GM12891 (cell line): ENCODE measurements around the gene E2F7.

Source experiments
- PAX5 ChIP-seq: IDR thresholded peaks from 2 replicates; pipeline ENCODE4 v1.6.1; 2011; ENCODE audit warnings: low read length, moderate library complexity, mild to moderate bottlenecking; ENCODE audit not compliant: insufficient read depth, severe bottlenecking
- POLR2A ChIP-seq: IDR thresholded peaks from 2 replicates; pipeline ENCODE4 v1.6.1; 2011; ENCODE audit warnings: low read depth, low read length, control low read depth
- POLR2AphosphoS5 ChIP-seq: IDR thresholded peaks from 2 replicates; pipeline ENCODE4 v1.6.1; 2011; ENCODE audit warnings: low read depth, low read length, control low read depth
- TAF1 ChIP-seq: IDR thresholded peaks from 2 replicates; pipeline ENCODE4 v1.6.1; 2011; ENCODE audit warnings: low read depth, low read length, control low read depth

GRCh38 chr12:77087427-77087826, 22.1 kb upstream of the E2F7 start:
- TF ChIP-seq POLR2AphosphoS5 (no peak), POLR2A (no peak), PAX5 (no peak), TAF1 (no peak)
